ENCODE data around the gene KRTAP1-3. TPM values are rescaled to one million over a fixed set of nuclear protein-coding genes. Genes with fewer than 3 reads are reported as not detected.
"Not testable (repeated sequence)": the region's sequence is repeated elsewhere in the genome, so short reads cannot be mapped to it uniquely, and the experiment has no call there.

The KRTAP1-3 gene
- total RNA-seq, 1 donor: not detected

DNA sequence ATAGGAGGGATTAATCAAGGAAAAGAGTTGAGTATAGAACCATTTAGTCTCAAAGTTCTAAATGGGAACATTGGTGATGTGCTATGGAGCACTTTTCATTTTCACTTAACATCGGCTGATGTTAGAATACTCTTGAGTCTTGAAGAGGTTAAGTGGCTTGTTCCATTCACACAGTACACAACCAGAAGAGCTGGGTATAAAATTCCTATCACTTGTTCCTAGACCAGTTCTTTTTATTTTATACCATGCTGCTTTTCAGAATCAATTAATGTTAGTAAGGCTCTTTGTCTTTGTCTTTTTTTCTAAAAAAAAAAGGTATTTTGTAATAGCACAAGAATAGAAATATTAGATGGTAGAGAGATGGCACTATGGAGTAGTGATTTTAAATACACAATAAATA is 8.3 kb upstream of the KRTAP1-3 start:
- no peak for TF ChIP-seq CTCF (IDR thresholded peaks at IDR 0.05; ENCODE audit: insufficient read depth, low read length)
- H3K4me3 ChIP-seq (ENCODE audit: low read depth, low read length): no peak overlapping the region
- no peak for DNase-seq (ENCODE audit: low read depth)

GRCh38 chr17:41040783-41041571 is 6.3 kb upstream of the KRTAP1-3 start, which contains the start of gene KRTAP1-1:
KRTAP1-1 (minus strand) TSS chr17:41041450; CDS start chr17:41041397, 53 bp downstream.
- not testable (repeated sequence) for DNase-seq (ENCODE audit: low read depth); H3K4me3 ChIP-seq (ENCODE audit: low read depth, low read length)

DNA sequence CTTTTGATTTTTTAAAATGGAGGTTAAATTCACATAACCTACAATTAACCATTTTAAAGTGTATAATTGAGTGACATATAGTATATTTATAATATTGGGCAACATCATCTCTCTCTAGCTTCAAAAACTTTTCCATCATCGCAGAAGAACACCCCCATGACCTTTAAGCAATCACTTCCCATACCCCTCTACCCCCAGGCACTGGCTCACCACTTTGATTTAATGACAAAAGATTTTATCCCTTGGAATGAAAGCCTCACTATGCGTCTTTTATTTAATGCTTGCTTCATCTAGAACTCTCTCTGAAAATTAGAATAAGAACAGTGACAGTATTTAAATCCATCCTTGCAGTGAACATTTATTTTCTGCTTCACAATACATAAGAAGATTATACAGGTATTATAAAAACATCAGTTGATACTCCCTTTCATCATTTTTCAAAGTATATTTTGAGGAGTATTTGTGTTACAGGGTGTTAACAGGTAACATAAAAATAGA is 3.2 kb upstream of the KRTAP1-3 start:
- no peak for TF ChIP-seq CTCF (IDR thresholded peaks at IDR 0.05; ENCODE audit: insufficient read depth, low read length)
- H3K4me3 ChIP-seq (ENCODE audit: low read depth, low read length): no peak overlapping the region
- DNase-seq (ENCODE audit: low read depth): no peak

- DNase-seq (ENCODE audit: low read depth): no peak
- no peak within 1 kb of the TSS for H3K4me3 ChIP-seq (ENCODE audit: low read depth, low read length)
- TF ChIP-seq CTCF (IDR thresholded peaks at IDR 0.05; ENCODE audit: insufficient read depth, low read length): no peak
These were observed 4.9 kb downstream of the KRTAP1-3 start, which contains the start of gene KRTAP1-4 for GRCh38 chr17:41029633-41030245. KRTAP1-4 (minus strand) TSS chr17:41030195; CDS start chr17:41030078, 117 bp downstream.

GRCh38 chr17:41026715-41027471 is 7.8 kb downstream of the KRTAP1-3 start, which contains the start of gene KRTAP1-5:
KRTAP1-5 (minus strand) TSS chr17:41027208; CDS start chr17:41027155, 53 bp downstream.
- DNase-seq (ENCODE audit: low read depth): peak; percentile 71
- H3K4me3 ChIP-seq (ENCODE audit: low read depth, low read length): no peak within 1 kb of the TSS
- no peak for TF ChIP-seq CTCF (IDR thresholded peaks at IDR 0.05; ENCODE audit: insufficient read depth, low read length)

GRCh38 chr17:41024697-41025096 is 10.0 kb downstream of the KRTAP1-3 start:
- no peak for DNase-seq (ENCODE audit: low read depth)
- TF ChIP-seq CTCF (IDR thresholded peaks at IDR 0.05; ENCODE audit: insufficient read depth, low read length): no peak
- no peak overlapping the region for H3K4me3 ChIP-seq (ENCODE audit: low read depth, low read length)
